ENCODE results near the gene BOK. TPM values are rescaled to one million over a fixed set of nuclear protein-coding genes. Genes with fewer than 3 reads are reported as not detected.

BOK gene
- polyA plus RNA-seq, 1 experiment, result 42.9 TPM

- no peak for DNase-seq (ENCODE audit: low read depth)
- ChIA-PET POLR2A (no interaction called here), CTCF (no interaction called here)
- TF ChIP-seq, protein P1, sequence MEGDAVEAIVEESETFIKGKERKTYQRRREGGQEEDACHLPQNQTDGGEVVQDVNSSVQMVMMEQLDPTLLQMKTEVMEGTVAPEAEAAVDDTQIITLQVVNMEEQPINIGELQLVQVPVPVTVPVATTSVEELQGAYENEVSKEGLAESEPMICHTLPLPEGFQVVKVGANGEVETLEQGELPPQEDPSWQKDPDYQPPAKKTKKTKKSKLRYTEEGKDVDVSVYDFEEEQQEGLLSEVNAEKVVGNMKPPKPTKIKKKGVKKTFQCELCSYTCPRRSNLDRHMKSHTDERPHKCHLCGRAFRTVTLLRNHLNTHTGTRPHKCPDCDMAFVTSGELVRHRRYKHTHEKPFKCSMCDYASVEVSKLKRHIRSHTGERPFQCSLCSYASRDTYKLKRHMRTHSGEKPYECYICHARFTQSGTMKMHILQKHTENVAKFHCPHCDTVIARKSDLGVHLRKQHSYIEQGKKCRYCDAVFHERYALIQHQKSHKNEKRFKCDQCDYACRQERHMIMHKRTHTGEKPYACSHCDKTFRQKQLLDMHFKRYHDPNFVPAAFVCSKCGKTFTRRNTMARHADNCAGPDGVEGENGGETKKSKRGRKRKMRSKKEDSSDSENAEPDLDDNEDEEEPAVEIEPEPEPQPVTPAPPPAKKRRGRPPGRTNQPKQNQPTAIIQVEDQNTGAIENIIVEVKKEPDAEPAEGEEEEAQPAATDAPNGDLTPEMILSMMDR (IDR thresholded peaks at IDR 0.05; ENCODE audit: insufficient read depth, low read depth, low read length), result no peak
- Histone ChIP-seq H3K36me3 (ENCODE audit: control insufficient read depth, insufficient read depth, low read length) (peaks cover 4% of the 10 kb centered on the region), H3K27me3 (ENCODE audit: control insufficient read depth, insufficient read depth, low read length) (no peaks in the 10 kb centered on the region), H3K4me3 (ENCODE audit: low read depth, low read length) (no peak overlapping the region)
Measured at GRCh38 chr2:241619597-241620418, 61.3 kb downstream of the BOK start.

DNA sequence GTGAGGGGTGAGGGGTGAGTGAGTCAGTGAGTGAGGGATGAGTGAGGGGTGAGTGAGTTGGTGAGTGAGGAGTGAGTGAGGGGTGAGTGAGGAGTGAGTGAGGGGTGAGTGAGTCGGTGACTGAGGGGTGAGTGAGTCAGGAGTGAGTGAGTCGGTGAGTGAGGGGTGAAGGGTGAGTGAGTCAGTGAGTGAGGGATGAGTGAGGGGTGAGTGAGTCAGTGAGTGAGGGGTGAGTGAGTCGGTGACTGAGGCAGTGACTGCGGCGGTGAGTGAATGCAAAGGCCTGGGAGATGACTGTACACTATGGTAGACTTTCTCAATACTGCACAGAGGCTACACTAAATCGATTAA lies 61.8 kb downstream of the BOK start:
- Histone ChIP-seq H3K4me3 (ENCODE audit: low read depth, low read length) (no peak overlapping the region), H3K27me3 (ENCODE audit: control insufficient read depth, insufficient read depth, low read length) (no peaks in the 10 kb centered on the region), H3K36me3 (ENCODE audit: control insufficient read depth, insufficient read depth, low read length) (peaks cover 4% of the 10 kb centered on the region)
- POLR2A ChIA-PET, result no interaction called here
- CTCF ChIA-PET, result no interaction called here
- TF ChIP-seq, protein P1 (IDR thresholded peaks at IDR 0.05; ENCODE audit: insufficient read depth, low read depth, low read length), result no peak
- no peak for DNase-seq (ENCODE audit: low read depth)

Small RNA genes lying within 50 kb of the gene (small RNA-seq; reads per million reads assigned to genes)
- gene RNA5SP122 (ENCODE audit: insufficient read length, low read depth, low replicate concordance), result 0.63 reads per million

Other genes starting within 250 kb of the BOK start
- gene HDLBP, start 243.1 kb upstream of the BOK start, polyA plus RNA-seq (2011; rRNA removed), result 738 and 948 TPM in 2 replicates
- gene SEPTIN2, start 242.8 kb upstream of the BOK start, polyA plus RNA-seq (2011; rRNA removed), result 336 and 712 TPM in 2 replicates
- 28.7 and 30.0 TPM in 2 replicates for gene FARP2, start 202.5 kb upstream of the BOK start, polyA plus RNA-seq (2011; rRNA removed)
- gene STK25, start 50.2 kb upstream of the BOK start, polyA plus RNA-seq (2011; rRNA removed), result 232 and 386 TPM in 2 replicates
- gene THAP4, start 78.4 kb downstream of the BOK start, polyA plus RNA-seq (2011; rRNA removed), result 33.8 and 50.4 TPM in 2 replicates
- gene ATG4B, start 78.9 kb downstream of the BOK start, polyA plus RNA-seq (2011; rRNA removed), result 79.8 and 122 TPM in 2 replicates
- gene DTYMK, start 128.1 kb downstream of the BOK start, polyA plus RNA-seq (2011; rRNA removed), result 29.6 and 43.8 TPM in 2 replicates
- 24.2 and 27.0 TPM in 2 replicates for gene ING5, start 143.3 kb downstream of the BOK start, polyA plus RNA-seq (2011; rRNA removed)
- 8.0 and 16.1 TPM in 2 replicates for gene D2HGDH, start 175.9 kb downstream of the BOK start, polyA plus RNA-seq (2011; rRNA removed)
- not detected in 2 replicates for gene GAL3ST2, start 218.1 kb downstream of the BOK start, polyA plus RNA-seq (2011; rRNA removed)

All from BJ (cell line).